ENCODE results near the gene KRTAP13-1. TPM values are rescaled to one million over a fixed set of nuclear protein-coding genes. Genes with fewer than 3 reads are reported as not detected.

Gene KRTAP13-1
- total RNA-seq, 2 donors from 2014 or later: not detected

DNA sequence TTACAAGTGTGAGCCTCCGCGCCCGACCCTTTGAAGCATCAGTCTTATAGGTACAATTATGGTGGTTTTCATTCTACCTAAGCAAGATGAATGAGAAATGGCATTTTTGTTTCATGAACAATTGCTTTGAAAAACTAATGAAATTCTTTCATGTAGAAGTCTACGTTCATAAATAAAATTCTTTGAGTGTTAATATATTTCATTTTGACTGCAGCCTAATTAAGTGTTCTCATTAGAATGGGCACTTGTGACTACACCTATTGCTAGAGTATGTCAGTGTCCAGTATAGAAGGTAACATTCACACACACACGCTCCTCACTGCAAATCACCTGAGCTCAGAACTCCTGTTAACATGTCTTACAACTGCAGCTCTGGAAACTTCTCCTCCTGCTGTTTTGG, 44.1 kb downstream of the KRTAP13-1 start, which contains the start of gene KRTAP15-1:
KRTAP15-1 (plus strand) TSS at position 301 of the 400 bp plus-strand sequence; CDS start at position 354, 53 bp downstream.
- H3K27ac Mint-ChIP-seq: no peak within 1 kb of the TSS
- H3K36me3 Mint-ChIP-seq: no peaks in the 10 kb centered on the region
- no peak for ATAC-seq
- no peaks in the 10 kb centered on the region for H3K9me3 Mint-ChIP-seq
- no peak for DNase-seq (ENCODE audit: low spot score in 2 of 2)

DNA sequence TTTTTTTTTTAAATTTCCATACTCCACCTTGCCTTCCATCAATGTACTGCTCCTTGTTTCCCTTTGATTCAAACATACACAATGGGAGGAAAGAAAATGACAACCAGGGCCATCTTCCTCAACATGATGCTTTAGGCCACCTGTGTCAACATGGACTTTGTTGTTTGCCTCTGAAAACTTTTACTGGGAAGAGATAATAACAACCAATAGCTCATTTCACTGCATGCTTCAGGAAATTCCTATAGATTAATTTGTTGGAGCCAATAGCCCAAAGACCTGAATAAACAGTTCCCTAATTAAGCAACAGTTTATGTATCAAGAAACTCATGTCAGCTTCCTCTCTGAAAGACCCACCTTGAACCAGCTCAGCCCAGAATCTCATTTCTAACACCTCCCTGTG, 47.4 kb downstream of the KRTAP13-1 start:
- Mint-ChIP-seq H3K27ac (no peak overlapping the region), H3K36me3 (no peaks in the 10 kb centered on the region), H3K9me3 (no peaks in the 10 kb centered on the region)
- DNase-seq (ENCODE audit: low spot score in 2 of 2) (no peak), ATAC-seq (no peak)

DNA sequence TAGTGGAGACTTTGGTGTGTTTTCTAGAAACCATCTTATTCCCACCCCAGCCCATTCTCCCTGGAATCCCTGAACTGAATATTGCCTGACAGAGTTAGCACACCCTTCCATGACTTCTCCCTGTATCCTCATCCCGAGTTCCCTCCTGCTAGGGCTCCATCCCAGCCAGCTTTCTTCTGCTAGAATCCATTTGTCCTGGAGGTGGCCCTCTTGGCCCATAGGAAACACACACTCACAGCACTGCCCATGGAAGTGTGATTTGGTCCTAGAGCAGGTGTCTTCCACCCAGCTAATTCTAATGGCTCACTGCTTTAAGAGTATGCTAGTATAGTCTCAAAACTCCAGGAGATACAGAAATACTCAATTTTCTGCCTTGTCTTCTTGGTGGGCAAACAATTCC, 48.4 kb downstream of the KRTAP13-1 start:
- no peak for DNase-seq (ENCODE audit: low spot score in 2 of 2)
- ATAC-seq: no peak
- Mint-ChIP-seq H3K27ac (no peak overlapping the region), H3K36me3 (no peaks in the 10 kb centered on the region), H3K9me3 (no peaks in the 10 kb centered on the region)

Other genes with a start within 250 kb of the KRTAP13-1 start
- not detected for gene CLDN17, start 229.2 kb upstream of the KRTAP13-1 start, total RNA-seq
- not detected for gene CLDN8, start 179.9 kb upstream of the KRTAP13-1 start, total RNA-seq
- not detected for gene KRTAP24-1, start 113.1 kb upstream of the KRTAP13-1 start, total RNA-seq
- gene KRTAP25-1, start 106.5 kb upstream of the KRTAP13-1 start, total RNA-seq: not detected
- not detected for gene KRTAP26-1, start 75.7 kb upstream of the KRTAP13-1 start, total RNA-seq
- not detected for gene KRTAP27-1, start 58.3 kb upstream of the KRTAP13-1 start, total RNA-seq
- not detected for gene KRTAP23-1, start 47.4 kb upstream of the KRTAP13-1 start, total RNA-seq
- gene KRTAP13-2, start 23.8 kb upstream of the KRTAP13-1 start, total RNA-seq: not detected
- not detected for gene KRTAP13-3, start 29.9 kb downstream of the KRTAP13-1 start, total RNA-seq
- gene KRTAP13-4, start 34.2 kb downstream of the KRTAP13-1 start, total RNA-seq: not detected
- gene KRTAP15-1, start 44.2 kb downstream of the KRTAP13-1 start, total RNA-seq: not detected
- not detected for gene KRTAP19-1, start 84.3 kb downstream of the KRTAP13-1 start, total RNA-seq
- not detected for gene KRTAP19-2, start 91.4 kb downstream of the KRTAP13-1 start, total RNA-seq
- gene KRTAP19-3, start 96.0 kb downstream of the KRTAP13-1 start, total RNA-seq: not detected
- not detected for gene KRTAP19-4, start 101.1 kb downstream of the KRTAP13-1 start, total RNA-seq
- not detected for gene KRTAP19-5, start 106.1 kb downstream of the KRTAP13-1 start, total RNA-seq
- gene KRTAP19-6, start 145.8 kb downstream of the KRTAP13-1 start, total RNA-seq: not detected
- not detected for gene KRTAP19-7, start 165.3 kb downstream of the KRTAP13-1 start, total RNA-seq
- gene KRTAP22-2, start 194.4 kb downstream of the KRTAP13-1 start, total RNA-seq: not detected
- not detected for gene KRTAP6-3, start 196.4 kb downstream of the KRTAP13-1 start, total RNA-seq
- not detected for gene KRTAP6-2, start 202.9 kb downstream of the KRTAP13-1 start, total RNA-seq
- not detected for gene KRTAP22-1, start 205.1 kb downstream of the KRTAP13-1 start, total RNA-seq
- not detected for gene KRTAP6-1, start 217.9 kb downstream of the KRTAP13-1 start, total RNA-seq
- gene KRTAP20-1, start 220.4 kb downstream of the KRTAP13-1 start, total RNA-seq: not detected
- not detected for gene KRTAP20-4, start 224.6 kb downstream of the KRTAP13-1 start, total RNA-seq
- gene KRTAP20-2, start 239.2 kb downstream of the KRTAP13-1 start, total RNA-seq: not detected
- not detected for gene KRTAP20-3, start 246.8 kb downstream of the KRTAP13-1 start, total RNA-seq

All from activated naive CD4-positive, alpha-beta T cell treated with anti-CD3 and anti-CD28 coated beads, Interleukin-2, amount 50 U/mL, for 72 hours (primary cell).